Measurements from ENCODE around the gene LRRC1. TPM values are rescaled to one million over a fixed set of nuclear protein-coding genes. Genes with fewer than 3 reads are reported as not detected.

The LRRC1 gene
- total and polyA plus RNA-seq, 2 of the 8 experiments (the other 6 are each of a cell fraction or from before 2014, with no cell fraction given), result 6.7 to 15.9 TPM

DNA sequence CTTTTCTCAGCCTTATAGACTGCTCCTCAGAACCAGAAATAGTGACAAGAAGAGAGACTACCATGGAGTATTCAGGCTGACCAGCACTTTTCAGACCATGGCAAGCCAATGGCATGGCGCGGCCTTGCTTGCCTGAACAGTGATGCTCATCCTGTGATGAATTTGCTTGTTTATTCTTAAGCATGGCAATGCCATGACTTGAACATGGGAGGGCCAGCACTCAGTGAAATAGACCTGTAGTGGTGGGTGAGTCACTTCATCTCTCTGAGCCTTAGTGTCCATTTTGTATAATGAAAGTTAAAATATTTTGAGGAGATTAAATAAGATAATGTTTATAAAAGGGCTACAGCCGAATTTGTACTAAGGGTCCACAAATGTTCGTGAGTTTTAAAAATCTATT lies 79.1 kb downstream of the LRRC1 start:
- Histone ChIP-seq H3K4me2 (ENCODE audit: insufficient read depth in 1 of 2, low read depth in 2 of 2, low read length in 2 of 2) (no peak overlapping the region), H3K18ac (ENCODE audit: extremely low read depth, low read length) (no peak overlapping the region), H3K4ac (replicated peaks; ENCODE audit: insufficient read length, low read depth, low read length) (no peak overlapping the region), H3K14ac (ENCODE audit: insufficient read length) (no peak overlapping the region), H3K23ac (ENCODE audit: insufficient read length) (no peak overlapping the region), H3K4me3 (ENCODE audit: extremely low read depth in 1 of 4, insufficient read depth in 2 of 4, low read depth in 3 of 4, low read length in 4 of 4) (no peak overlapping the region), H3K4me1 (replicated peaks in 1 of 4; ENCODE audit: control insufficient read depth in 3 of 4, insufficient read depth in 4 of 4, low read length in 3 of 4) (peaks cover 0 to 2% (median 0%) of the 10 kb centered on the region in 4 experiments; a peak in 1 of 7 replicates), H3K9me3 (ENCODE audit: insufficient read depth in 2 of 2, low read depth in 1 of 2, low read length in 1 of 2) (peaks cover 3 to 6% of the 10 kb centered on the region in 2 experiments), H2AK5ac (ENCODE audit: low read depth, low read length) (no peak overlapping the region), H3K36me3 (ENCODE audit: control insufficient read depth in 2 of 4, insufficient read depth in 4 of 4, low read length in 3 of 4) (no peaks in the 10 kb centered on the region; a peak in 1 of 8 replicates), H2BK20ac (ENCODE audit: low read length) (no peak overlapping the region), H2AFZ (ENCODE audit: low read length) (no peak overlapping the region), H4K20me1 (replicated peaks in 1 of 2; ENCODE audit: control insufficient read depth in 1 of 2, insufficient read depth in 2 of 2, low read length in 2 of 2) (no peaks in the 10 kb centered on the region), H2BK5ac (ENCODE audit: low read depth, low read length) (no peak overlapping the region), H3K27ac (ENCODE audit: low read depth, low read length) (no peak overlapping the region), H3K27me3 (replicated peaks in 1 of 4; ENCODE audit: control insufficient read depth in 3 of 4, extremely low read depth in 1 of 4, insufficient read depth in 3 of 4, low read length in 3 of 4) (no peaks in the 10 kb centered on the region), H3K79me1 (ENCODE audit: low read depth, low read length) (peaks cover 3% of the 10 kb centered on the region; the same call in 1 of the 2 replicates), H3K9ac (replicated peaks in 1 of 4; ENCODE audit: extremely low read depth in 1 of 4, low read depth in 3 of 4, low read length in 3 of 4) (no peak overlapping the region), H4K5ac (ENCODE audit: insufficient read length, low read depth, low read length) (no peak overlapping the region), H4K91ac (replicated peaks; ENCODE audit: insufficient read length, low read length) (no peak overlapping the region), H3K56ac (replicated peaks; ENCODE audit: insufficient read length, low read depth, low read length) (no peak overlapping the region), H3K23me2 (ENCODE audit: low read depth, low read length) (no peaks in the 10 kb centered on the region), H2BK15ac (ENCODE audit: low read length) (no peak overlapping the region), H2BK12ac (ENCODE audit: low read depth, low read length) (no peak overlapping the region), H3K79me2 (ENCODE audit: control insufficient read depth in 1 of 2, insufficient read depth in 2 of 2, low read length in 2 of 2) (peaks cover 0 to 5% of the 10 kb centered on the region in 2 experiments; a peak in 1 of 4 replicates), H4K8ac (ENCODE audit: extremely low read depth, insufficient read depth, low read length) (no peak overlapping the region), H2BK120ac (replicated peaks; ENCODE audit: low read depth, low read length) (no peak overlapping the region)
- FAIRE-seq (no peak), DNase-seq (ENCODE audit: low read depth in 1 of 2, low spot score in 2 of 2) (no peak)
- ChIA-PET CTCF (ENCODE audit: partially characterized antibody) (no interaction called here), POLR2A (ENCODE audit: partially characterized antibody) (no interaction called here)
- WGBS, 2 experiments (ENCODE audit: extremely low coverage in 1 of 2, insufficient coverage in 1 of 2, insufficient read length in 1 of 2, insufficient replicate concordance in 2 of 2, low coverage in 1 of 2, low lambda C conversion rate in 2 of 2, missing lambda C conversion rate in 1 of 2), result 98% methylated on average over 4 of the region's 4 CpGs; no CpG with 5 or more reads in 1 of the 2 experiments
- TF ChIP-seq RNF2 (IDR thresholded peaks at IDR 0.05; ENCODE audit: borderline replicate concordance, low read depth, low read length, missing control alignments, poor library complexity, severe bottlenecking), result no peak
